CD8-positive, alpha-beta memory T cell (primary cell): ENCODE measurements around the gene LMTK2. TPM values are rescaled to one million over a fixed set of nuclear protein-coding genes. Genes with fewer than 3 reads are reported as not detected.

Experiments
- CTCF ChIA-PET: fragments of 350-600 bp; sonication (Branson Sonifier 250); formaldehyde crosslinking; loops from one replicate; lab custom pipeline; 2021; ENCODE audit warnings: antibody characterized with exemption; lab: Charles Lee
- POLR2A ChIA-PET: fragments of 350-600 bp; sonication (Branson Sonifier 250); formaldehyde crosslinking; loops from one replicate; lab custom pipeline; 2021; ENCODE audit warnings: antibody characterized with exemption; lab: Charles Lee
- DNase-seq, 5 donors: peaks; one replicate each; pipeline versions ENCODE4 v3.0.0 to v3.0.0-alpha.2; 2020 to 2022; ENCODE audit warnings: mixed read lengths in 1 of 5
- H3K27ac ChIP-seq: one replicate; pipeline ENCODE4 v1.7.0; 2013; ENCODE audit warnings: low read depth, mild to moderate bottlenecking, low read length, moderate library complexity
- H3K27me3 ChIP-seq: 2 replicates; pipeline ENCODE4 v1.7.0; 2013; ENCODE audit warnings: low read length, mild to moderate bottlenecking; ENCODE audit not compliant: insufficient read depth, poor library complexity, severe bottlenecking
- H3K36me3 ChIP-seq: 2 replicates; pipeline ENCODE4 v1.7.0; 2013; ENCODE audit warnings: mild to moderate bottlenecking, low read length, moderate library complexity; ENCODE audit not compliant: insufficient read depth
- H3K4me1 ChIP-seq: 2 replicates; pipeline ENCODE4 v1.7.0; 2013; ENCODE audit warnings: mild to moderate bottlenecking, low read length, moderate library complexity; ENCODE audit not compliant: insufficient read depth
- H3K4me3 ChIP-seq: 2 replicates; pipeline ENCODE4 v1.7.0; 2013; ENCODE audit warnings: mild to moderate bottlenecking, low read length
- H3K9me3 ChIP-seq: 2 replicates; pipeline ENCODE4 v1.7.0; 2013; ENCODE audit warnings: mild to moderate bottlenecking, low read length
- H3K27ac Mint-ChIP-seq, 8 donors: one replicate each; pipeline ENCODE4 v1.8.0; 2020 to 2021; ENCODE audit warnings: mixed read lengths in 8 of 8, mild to moderate bottlenecking in 6 of 8, inconsistent platforms in 3 of 8, moderate library complexity in 3 of 8
- H3K27me3 Mint-ChIP-seq, 2 donors: one replicate each; pipeline ENCODE4 v1.8.0; 2020 to 2021; ENCODE audit warnings: mixed read lengths in 2 of 2, mild to moderate bottlenecking in 1 of 2, moderate library complexity in 1 of 2
- H3K36me3 Mint-ChIP-seq, 3 donors: one replicate each; pipeline ENCODE4 v1.8.0; 2020 to 2021; ENCODE audit warnings: mixed read lengths in 3 of 3, inconsistent platforms in 1 of 3, mild to moderate bottlenecking in 1 of 3
- H3K4me1 Mint-ChIP-seq, 3 donors: one replicate each; pipeline ENCODE4 v1.8.0; 2020 to 2021; ENCODE audit warnings: mixed read lengths in 3 of 3, inconsistent platforms in 1 of 3, mild to moderate bottlenecking in 1 of 3
- H3K4me3 Mint-ChIP-seq, 7 donors: one replicate each; pipeline ENCODE4 v1.8.0; 2020 to 2021; ENCODE audit warnings: mixed read lengths in 7 of 7, mild to moderate bottlenecking in 6 of 7, moderate library complexity in 4 of 7, inconsistent platforms in 2 of 7
- H3K9me3 Mint-ChIP-seq, 5 donors: one replicate each; pipeline ENCODE4 v1.8.0; 2020 to 2022; ENCODE audit warnings: mixed read lengths in 5 of 5, mild to moderate bottlenecking in 3 of 5, moderate library complexity in 2 of 5, inconsistent platforms in 1 of 5
- polyA plus RNA-seq: library from polyadenylated mRNA; unstranded; fragments of 300-500 nt; fragmentation: Illumina TruSeq; gene quantifications from one replicate; pipeline ENCODE4 v1.2.3, GENCODE V29; 2021
- total RNA-seq, 2 experiments: library from RNA; stranded (reverse); gene quantifications; one replicate each; pipeline ENCODE4 v1.2.3, GENCODE V29; 2021

The LMTK2 gene
- total and polyA plus RNA-seq, 3 experiments from 2014 or later = 4.6 to 17.1 (median 16.0) TPM

- Mint-ChIP-seq H3K27me3 (no peaks in the 10 kb centered on the region), H3K9me3 (no peaks in the 10 kb centered on the region), H3K4me1 (peaks cover 5 to 8% (median 8%) of the 10 kb centered on the region in 3 donors), H3K27ac (peak overlapping the region in 1 of 8 donors; percentile 44), H3K4me3 (no peak overlapping the region), H3K36me3 (peaks cover 4 to 49% (median 16%) of the 10 kb centered on the region in 3 donors)
- Histone ChIP-seq H3K4me1 (no peaks in the 10 kb centered on the region), H3K27me3 (no peaks in the 10 kb centered on the region), H3K4me3 (no peak overlapping the region), H3K36me3 (no peaks in the 10 kb centered on the region), H3K27ac (no peak overlapping the region), H3K9me3 (no peaks in the 10 kb centered on the region)
- POLR2A ChIA-PET = no interaction called here
- DNase-seq = no peak
- CTCF ChIA-PET = interaction anchor here (1.0 to 1.5 kb wide), 2 partner anchors 19 to 75 kb away, joined by 3 read pairs; no protein-coding TSS in a partner anchor
Observed at GRCh38 chr7:98185101-98185500, 78.4 kb downstream of the LMTK2 start.

GRCh38 chr7:98186452-98187137 is 79.9 kb downstream of the LMTK2 start:
- Mint-ChIP-seq H3K27ac (peak overlapping the region in 1 of 8 donors; percentile 61), H3K4me3 (no peak overlapping the region), H3K27me3 (no peaks in the 10 kb centered on the region), H3K4me1 (peaks cover 6 to 8% (median 8%) of the 10 kb centered on the region in 3 donors), H3K9me3 (no peaks in the 10 kb centered on the region), H3K36me3 (peaks cover 4 to 56% (median 16%) of the 10 kb centered on the region in 3 donors)
- DNase-seq = no peak
- Histone ChIP-seq H3K27ac (no peak overlapping the region), H3K4me3 (no peak overlapping the region), H3K4me1 (no peaks in the 10 kb centered on the region), H3K36me3 (peaks cover under 1% of the 10 kb centered on the region), H3K27me3 (no peaks in the 10 kb centered on the region), H3K9me3 (no peaks in the 10 kb centered on the region)
- ChIA-PET CTCF (interaction anchor here (1.5 kb wide), 1 partner anchor 20 kb away, joined by 3 read pairs; no protein-coding TSS in a partner anchor), POLR2A (no interaction called here)

GRCh38 chr7:98187138-98187502 is 80.5 kb downstream of the LMTK2 start:
- H3K27ac Mint-ChIP-seq = peak overlapping the region in 1 of 8 donors; percentile 61
- DNase-seq = no peak
- Histone ChIP-seq H3K9me3 (no peaks in the 10 kb centered on the region), H3K36me3 (peaks cover 4% of the 10 kb centered on the region), H3K4me3 (no peak overlapping the region), H3K4me1 (no peaks in the 10 kb centered on the region), H3K27me3 (no peaks in the 10 kb centered on the region), H3K27ac (no peak overlapping the region)
- peaks cover 6 to 8% (median 8%) of the 10 kb centered on the region in 3 donors for H3K4me1 Mint-ChIP-seq
- no peak overlapping the region for H3K4me3 Mint-ChIP-seq
- H3K9me3 Mint-ChIP-seq = no peaks in the 10 kb centered on the region
- no peaks in the 10 kb centered on the region for H3K27me3 Mint-ChIP-seq
- ChIA-PET CTCF (no interaction called here), POLR2A (no interaction called here)
- H3K36me3 Mint-ChIP-seq = peaks cover 4 to 60% (median 15%) of the 10 kb centered on the region in 3 donors

- ChIA-PET POLR2A (no interaction called here), CTCF (interaction anchor here (1.4 kb wide), 1 partner anchor 21 kb away, joined by 3 read pairs; no protein-coding TSS in a partner anchor)
Observed at GRCh38 chr7:98189559-98189958, 82.9 kb downstream of the LMTK2 start.

GRCh38 chr7:98191668-98192431 is 85.2 kb downstream of the LMTK2 start:
- H3K36me3 Mint-ChIP-seq = peaks cover 9 to 83% (median 16%) of the 10 kb centered on the region in 3 donors
- no peak overlapping the region for H3K4me3 ChIP-seq
- peaks cover 7 to 8% (median 8%) of the 10 kb centered on the region in 3 donors for H3K4me1 Mint-ChIP-seq
- CTCF ChIA-PET = interaction anchor here (1.4 kb wide), 1 partner anchor 23 kb away, joined by 3 read pairs; no protein-coding TSS in a partner anchor
- POLR2A ChIA-PET = no interaction called here
- H3K27ac ChIP-seq = no peak overlapping the region
- H3K27me3 Mint-ChIP-seq = no peaks in the 10 kb centered on the region
- H3K4me1 ChIP-seq = no peaks in the 10 kb centered on the region
- no peaks in the 10 kb centered on the region for H3K9me3 Mint-ChIP-seq
- no peak overlapping the region for H3K27ac Mint-ChIP-seq
- no peak overlapping the region for H3K4me3 Mint-ChIP-seq
- no peaks in the 10 kb centered on the region for H3K9me3 ChIP-seq
- H3K27me3 ChIP-seq = no peaks in the 10 kb centered on the region
- DNase-seq = no peak
- peaks cover 26% of the 10 kb centered on the region for H3K36me3 ChIP-seq

More at GRCh38 chr7:98189559-98189958, 82.9 kb downstream of the LMTK2 start:
- H3K4me3 ChIP-seq = no peak overlapping the region
- no peak overlapping the region for H3K27ac ChIP-seq
- Mint-ChIP-seq H3K4me1 (peaks cover 6 to 8% (median 8%) of the 10 kb centered on the region in 3 donors), H3K27ac (peak overlapping the region in 2 of 8 donors; percentile 20 to 79), H3K9me3 (no peaks in the 10 kb centered on the region), H3K27me3 (no peaks in the 10 kb centered on the region), H3K36me3 (peaks cover 4 to 74% (median 14%) of the 10 kb centered on the region in 3 donors), H3K4me3 (no peak overlapping the region)
- DNase-seq = no peak
- no peaks in the 10 kb centered on the region for H3K27me3 ChIP-seq
- H3K4me1 ChIP-seq = no peaks in the 10 kb centered on the region
- peaks cover 26% of the 10 kb centered on the region for H3K36me3 ChIP-seq
- H3K9me3 ChIP-seq = no peaks in the 10 kb centered on the region

- ChIA-PET POLR2A (no interaction called here), CTCF (interaction anchor here (1.0 to 1.4 kb wide), 2 partner anchors 19 to 24 kb away, joined by 3 read pairs; partner anchors contain the start of gene BHLHA15)
- Mint-ChIP-seq H3K27ac (peak overlapping the region in 1 of 8 donors; percentile 42), H3K4me3 (no peak overlapping the region), H3K9me3 (no peaks in the 10 kb centered on the region), H3K36me3 (peaks cover 15 to 85% (median 17%) of the 10 kb centered on the region in 3 donors), H3K27me3 (no peaks in the 10 kb centered on the region), H3K4me1 (peaks cover 7 to 8% (median 8%) of the 10 kb centered on the region in 3 donors)
- no peak for DNase-seq
- Histone ChIP-seq H3K4me1 (no peaks in the 10 kb centered on the region), H3K27me3 (no peaks in the 10 kb centered on the region), H3K36me3 (peaks cover 26% of the 10 kb centered on the region), H3K9me3 (no peaks in the 10 kb centered on the region), H3K27ac (no peak overlapping the region), H3K4me3 (no peak overlapping the region)
Observed at GRCh38 chr7:98192781-98193457, 86.3 kb downstream of the LMTK2 start.

- H3K36me3 Mint-ChIP-seq = peaks cover 16 to 82% (median 16%) of the 10 kb centered on the region in 3 donors
- no peaks in the 10 kb centered on the region for H3K27me3 Mint-ChIP-seq
- H3K4me1 ChIP-seq = no peaks in the 10 kb centered on the region
- no peaks in the 10 kb centered on the region for H3K9me3 ChIP-seq
- H3K4me3 Mint-ChIP-seq = no peak overlapping the region
- no peak for DNase-seq
- H3K36me3 ChIP-seq = peaks cover 26% of the 10 kb centered on the region
- POLR2A ChIA-PET = no interaction called here
- no peaks in the 10 kb centered on the region for H3K9me3 Mint-ChIP-seq
- CTCF ChIA-PET = interaction anchor here (1.0 kb wide), 1 partner anchor 18 kb away, joined by 3 read pairs; the partner anchor contains the start of gene BHLHA15
- no peak overlapping the region for H3K4me3 ChIP-seq
- H3K4me1 Mint-ChIP-seq = peaks cover 7 to 8% (median 8%) of the 10 kb centered on the region in 3 donors
- no peaks in the 10 kb centered on the region for H3K27me3 ChIP-seq
- H3K27ac Mint-ChIP-seq = peak overlapping the region in 1 of 8 donors; percentile 46
- no peak overlapping the region for H3K27ac ChIP-seq
Observed at GRCh38 chr7:98193474-98194180, 87.0 kb downstream of the LMTK2 start.
